Endodermal cell (in vitro differentiated cells): ENCODE measurements around the gene KLHL20. TPM values are rescaled to one million over a fixed set of nuclear protein-coding genes. Genes with fewer than 3 reads are reported as not detected.

Experiments
- DNase-seq: peaks from one replicate; pipeline ENCODE4 v3.0.0-alpha.2; 2017
- H3K27ac ChIP-seq: 2 replicates; pipeline ENCODE4 v1.5.1; 2013; ENCODE audit warnings: mild to moderate bottlenecking, low read depth, low read length, moderate library complexity
- H3K27me3 ChIP-seq: 2 replicates; pipeline ENCODE4 v1.6.1; 2013; ENCODE audit warnings: mild to moderate bottlenecking, low read length, moderate library complexity; ENCODE audit not compliant: insufficient read depth, control insufficient read depth, poor library complexity, severe bottlenecking
- H3K36me3 ChIP-seq: 2 replicates; pipeline ENCODE4 v1.7.0; 2013; ENCODE audit warnings: mild to moderate bottlenecking, low read length, moderate library complexity; ENCODE audit not compliant: control insufficient read depth, insufficient read depth
- H3K4me1 ChIP-seq: one replicate; pipeline ENCODE4 v1.7.0; 2013; ENCODE audit warnings: low read length; ENCODE audit not compliant: control insufficient read depth, insufficient read depth
- H3K4me3 ChIP-seq: 2 replicates; pipeline ENCODE4 v1.5.1; 2013; ENCODE audit warnings: mild to moderate bottlenecking, low read length, moderate library complexity
- H3K9ac ChIP-seq: 2 replicates; pipeline ENCODE4 v1.6.1; 2013; ENCODE audit warnings: mild to moderate bottlenecking, low read length, moderate library complexity; ENCODE audit not compliant: poor library complexity, severe bottlenecking; ENCODE audit errors: extremely low read depth
- H3K9me3 ChIP-seq: 2 replicates; pipeline ENCODE4 v1.6.1; 2013; ENCODE audit warnings: mild to moderate bottlenecking, low read length, moderate library complexity; ENCODE audit not compliant: control insufficient read depth
- H3K27ac Mint-ChIP-seq: 2 replicates; pipeline ENCODE4 v1.8.0; 2020; ENCODE audit warnings: mixed read lengths
- H3K27me3 Mint-ChIP-seq: 2 replicates; pipeline ENCODE4 v1.8.0; 2021; ENCODE audit warnings: mild to moderate bottlenecking, mixed read lengths; ENCODE audit not compliant: insufficient read depth
- H3K36me3 Mint-ChIP-seq: 2 replicates; pipeline ENCODE4 v1.8.0; 2020; ENCODE audit warnings: low read depth, mixed read lengths
- H3K4me1 Mint-ChIP-seq: 2 replicates; pipeline ENCODE4 v1.8.0; 2020; ENCODE audit warnings: mixed read lengths
- H3K4me3 Mint-ChIP-seq: 2 replicates; pipeline ENCODE4 v1.8.0; 2020; ENCODE audit warnings: mild to moderate bottlenecking, moderate library complexity, mixed read lengths
- H3K9me3 Mint-ChIP-seq: 2 replicates; pipeline ENCODE4 v1.8.0; 2020; ENCODE audit warnings: mild to moderate bottlenecking, mixed read lengths
- CTCF ChIP-seq: fragments of 200-600 bp; sonication (generic); conservative IDR thresholded peaks from 2 replicates; pipeline ENCODE4 v1.5.0; 2021; ENCODE audit warnings: antibody characterized with exemption, mild to moderate bottlenecking
- WGBS, 2 experiments: methylation state at CpG; one replicate each; pipeline versions ENCODE4 v1.1.5 to v1.1.7; 2013; ENCODE audit warnings: missing lambda C conversion rate in 2 of 2, mixed read lengths in 1 of 2; ENCODE audit not compliant: insufficient coverage in 1 of 2, insufficient read length in 1 of 2; 5-methylcytosine and 5-hydroxymethylcytosine counted together
- total RNA-seq, 2 donors: library from RNA; stranded (reverse); fragmentation: NEBNext Ultra II Directional in 1 of 2; extraction: Animal tissue kit (Norgen Biotek cat#: 25700) in 1 of 2; gene quantifications; 2 replicates in 1 of 2; 3 replicates in 1 of 2; pipeline ENCODE4 v1.2.1, GENCODE V29; 2021

Gene KLHL20
- total RNA-seq, 2 donors from 2014 or later = 15.6 to 17.3 TPM

- Histone ChIP-seq H3K27me3 (no peaks in the 10 kb centered on the region), H3K9ac (no peak overlapping the region), H3K4me1 (no peaks in the 10 kb centered on the region), H3K4me3 (no peak overlapping the region), H3K9me3 (no peaks in the 10 kb centered on the region), H3K27ac (no peak overlapping the region), H3K36me3 (peaks cover 31% of the 10 kb centered on the region)
- Mint-ChIP-seq H3K4me3 (no peak overlapping the region), H3K27ac (no peak overlapping the region), H3K4me1 (no peaks in the 10 kb centered on the region), H3K36me3 (peaks cover 47% of the 10 kb centered on the region), H3K27me3 (no peaks in the 10 kb centered on the region), H3K9me3 (no peaks in the 10 kb centered on the region)
- no peak for TF ChIP-seq CTCF
- DNase-seq = no peak
Observed at GRCh38 chr1:173753830-173754229, 39.0 kb downstream of the KLHL20 start.

- Mint-ChIP-seq H3K9me3 (peaks cover 32% of the 10 kb centered on the region), H3K36me3 (peaks cover 74% of the 10 kb centered on the region), H3K4me3 (no peak overlapping the region), H3K27ac (no peak overlapping the region), H3K27me3 (no peaks in the 10 kb centered on the region), H3K4me1 (no peaks in the 10 kb centered on the region)
- 93% methylated on average over 4 of the region's 4 CpGs; no CpG with 5 or more reads in 1 of the 2 experiments for WGBS, 2 experiments
- peaks cover 27% of the 10 kb centered on the region for H3K9me3 ChIP-seq
- H3K4me3 ChIP-seq = no peak overlapping the region
- DNase-seq = no peak
- H3K27ac ChIP-seq = no peak overlapping the region
- H3K9ac ChIP-seq = no peak overlapping the region
- peaks cover 49% of the 10 kb centered on the region for H3K36me3 ChIP-seq
- no peak for TF ChIP-seq CTCF
- H3K27me3 ChIP-seq = no peaks in the 10 kb centered on the region
- no peaks in the 10 kb centered on the region for H3K4me1 ChIP-seq
Observed at GRCh38 chr1:173757666-173758065, 42.9 kb downstream of the KLHL20 start.

DNA sequence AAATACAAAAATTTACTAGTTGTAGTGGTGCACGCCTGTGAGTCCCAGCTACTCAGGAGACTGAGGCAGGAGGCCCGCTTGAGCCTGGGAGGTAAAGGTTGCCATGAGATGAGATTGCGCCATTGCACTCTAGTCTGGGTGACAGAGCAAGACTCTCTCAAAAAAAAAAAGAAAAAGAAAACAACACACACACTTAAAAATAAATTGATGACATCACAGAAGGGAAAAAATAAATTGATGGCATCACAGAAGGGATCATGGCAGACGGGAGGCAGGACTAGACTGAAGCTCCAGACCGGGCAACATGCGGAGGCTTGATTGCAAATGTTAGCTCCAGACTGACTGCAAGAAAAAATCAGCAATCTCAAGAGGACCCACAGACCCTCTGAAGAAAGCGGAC lies 43.3 kb downstream of the KLHL20 start:
- no peaks in the 10 kb centered on the region for H3K27me3 Mint-ChIP-seq
- no peaks in the 10 kb centered on the region for H3K4me1 Mint-ChIP-seq

More for the DNA sequence above, 43.3 kb downstream of the KLHL20 start:
- Mint-ChIP-seq H3K4me3 (no peak overlapping the region), H3K36me3 (peaks cover 78% of the 10 kb centered on the region), H3K9me3 (peaks cover 36% of the 10 kb centered on the region), H3K27ac (peak overlapping the region; percentile 71)
- no peaks in the 10 kb centered on the region for H3K27me3 ChIP-seq
- H3K27ac ChIP-seq = no peak overlapping the region
- no peak for DNase-seq
- H3K36me3 ChIP-seq = peaks cover 49% of the 10 kb centered on the region
- WGBS, 2 experiments = 93 to 100% methylated on average over 4 to 6 of the region's 7 CpGs
- H3K9ac ChIP-seq = no peak overlapping the region
- no peak for TF ChIP-seq CTCF
- peaks cover 27% of the 10 kb centered on the region for H3K9me3 ChIP-seq
- H3K4me1 ChIP-seq = no peaks in the 10 kb centered on the region
- H3K4me3 ChIP-seq = no peak overlapping the region
